GM12878 (cell line): ENCODE data around the gene LAIR1.

Experiments used
- RELA ChIP-seq: fragments of 450-650 bp; IDR thresholded peaks from 2 replicates; pipeline ENCODE4 v1.8.0; 2014; ENCODE audit warnings: borderline replicate concordance; ENCODE audit not compliant: partially characterized antibody
- TF ChIP-seq, protein P1 (sequence below), 3 experiments: IDR thresholded peaks in 2 of 3; conservative IDR thresholded peaks in 1 of 3; 2 replicates each; pipeline ENCODE4 v1.5.1; 2011; ENCODE audit warnings: low read depth in 3 of 3, low read length in 3 of 3, mild to moderate bottlenecking in 3 of 3, control low read depth in 2 of 3, moderate library complexity in 2 of 3, inconsistent platforms in 1 of 3, mixed read lengths in 1 of 3; ENCODE audit not compliant: control insufficient read depth in 2 of 3, insufficient read depth in 1 of 3; ENCODE audit errors: extremely low read depth in 1 of 3

DNA sequence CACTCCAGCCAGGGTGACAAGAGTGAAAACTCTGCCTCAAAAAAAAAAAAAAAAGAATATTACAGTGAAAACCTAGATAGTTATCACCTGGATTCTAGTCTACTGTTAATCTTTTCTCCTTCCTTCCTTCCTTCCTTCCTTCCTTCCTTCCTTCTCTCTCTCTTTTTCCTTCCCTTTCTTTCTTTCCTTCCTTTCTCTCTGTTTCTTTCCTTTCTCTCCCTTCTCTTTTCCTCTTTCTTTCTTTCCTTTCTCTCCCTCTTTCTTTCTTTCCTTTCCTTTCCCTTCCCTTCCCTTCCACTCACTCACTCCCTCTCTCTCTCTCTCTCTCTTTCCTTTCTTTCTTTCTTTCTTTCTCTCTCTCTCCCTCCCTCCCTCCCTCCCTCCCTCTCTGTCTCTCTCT is 40.9 kb upstream of the LAIR1 start:
- TF ChIP-seq, protein P1, sequence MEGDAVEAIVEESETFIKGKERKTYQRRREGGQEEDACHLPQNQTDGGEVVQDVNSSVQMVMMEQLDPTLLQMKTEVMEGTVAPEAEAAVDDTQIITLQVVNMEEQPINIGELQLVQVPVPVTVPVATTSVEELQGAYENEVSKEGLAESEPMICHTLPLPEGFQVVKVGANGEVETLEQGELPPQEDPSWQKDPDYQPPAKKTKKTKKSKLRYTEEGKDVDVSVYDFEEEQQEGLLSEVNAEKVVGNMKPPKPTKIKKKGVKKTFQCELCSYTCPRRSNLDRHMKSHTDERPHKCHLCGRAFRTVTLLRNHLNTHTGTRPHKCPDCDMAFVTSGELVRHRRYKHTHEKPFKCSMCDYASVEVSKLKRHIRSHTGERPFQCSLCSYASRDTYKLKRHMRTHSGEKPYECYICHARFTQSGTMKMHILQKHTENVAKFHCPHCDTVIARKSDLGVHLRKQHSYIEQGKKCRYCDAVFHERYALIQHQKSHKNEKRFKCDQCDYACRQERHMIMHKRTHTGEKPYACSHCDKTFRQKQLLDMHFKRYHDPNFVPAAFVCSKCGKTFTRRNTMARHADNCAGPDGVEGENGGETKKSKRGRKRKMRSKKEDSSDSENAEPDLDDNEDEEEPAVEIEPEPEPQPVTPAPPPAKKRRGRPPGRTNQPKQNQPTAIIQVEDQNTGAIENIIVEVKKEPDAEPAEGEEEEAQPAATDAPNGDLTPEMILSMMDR (IDR thresholded peaks at IDR 0.05 in 2 of 3, conservative IDR thresholded peaks at IDR 0.05 in 1 of 3; ENCODE audit: control insufficient read depth in 2 of 3, extremely low read depth in 1 of 3, insufficient read depth in 1 of 3, low read depth in 3 of 3, low read length in 3 of 3): no peak
- no peak for TF ChIP-seq RELA
